Endodermal cell (in vitro differentiated cells): Measurements from ENCODE around the gene POLE4. TPM values are rescaled to one million over a fixed set of nuclear protein-coding genes. Genes with fewer than 3 reads are reported as not detected.
A peak's percentile ranks its signal among the peaks of the same experiment; 100 is the strongest.

Source experiments
- DNase-seq: peaks from one replicate; pipeline ENCODE4 v3.0.0-alpha.2; 2017
- H3K27ac ChIP-seq: 2 replicates; pipeline ENCODE4 v1.5.1; 2013; ENCODE audit warnings: mild to moderate bottlenecking, low read depth, low read length, moderate library complexity
- H3K27me3 ChIP-seq: 2 replicates; pipeline ENCODE4 v1.6.1; 2013; ENCODE audit warnings: mild to moderate bottlenecking, low read length, moderate library complexity; ENCODE audit not compliant: insufficient read depth, control insufficient read depth, poor library complexity, severe bottlenecking
- H3K36me3 ChIP-seq: 2 replicates; pipeline ENCODE4 v1.7.0; 2013; ENCODE audit warnings: mild to moderate bottlenecking, low read length, moderate library complexity; ENCODE audit not compliant: control insufficient read depth, insufficient read depth
- H3K4me1 ChIP-seq: one replicate; pipeline ENCODE4 v1.7.0; 2013; ENCODE audit warnings: low read length; ENCODE audit not compliant: control insufficient read depth, insufficient read depth
- H3K4me3 ChIP-seq: 2 replicates; pipeline ENCODE4 v1.5.1; 2013; ENCODE audit warnings: mild to moderate bottlenecking, low read length, moderate library complexity
- H3K9ac ChIP-seq: 2 replicates; pipeline ENCODE4 v1.6.1; 2013; ENCODE audit warnings: mild to moderate bottlenecking, low read length, moderate library complexity; ENCODE audit not compliant: poor library complexity, severe bottlenecking; ENCODE audit errors: extremely low read depth
- H3K9me3 ChIP-seq: 2 replicates; pipeline ENCODE4 v1.6.1; 2013; ENCODE audit warnings: mild to moderate bottlenecking, low read length, moderate library complexity; ENCODE audit not compliant: control insufficient read depth
- H3K27ac Mint-ChIP-seq: 2 replicates; pipeline ENCODE4 v1.8.0; 2020; ENCODE audit warnings: mixed read lengths
- H3K27me3 Mint-ChIP-seq: 2 replicates; pipeline ENCODE4 v1.8.0; 2021; ENCODE audit warnings: mild to moderate bottlenecking, mixed read lengths; ENCODE audit not compliant: insufficient read depth
- H3K36me3 Mint-ChIP-seq: 2 replicates; pipeline ENCODE4 v1.8.0; 2020; ENCODE audit warnings: low read depth, mixed read lengths
- H3K4me1 Mint-ChIP-seq: 2 replicates; pipeline ENCODE4 v1.8.0; 2020; ENCODE audit warnings: mixed read lengths
- H3K4me3 Mint-ChIP-seq: 2 replicates; pipeline ENCODE4 v1.8.0; 2020; ENCODE audit warnings: mild to moderate bottlenecking, moderate library complexity, mixed read lengths
- H3K9me3 Mint-ChIP-seq: 2 replicates; pipeline ENCODE4 v1.8.0; 2020; ENCODE audit warnings: mild to moderate bottlenecking, mixed read lengths
- CTCF ChIP-seq: fragments of 200-600 bp; sonication (generic); conservative IDR thresholded peaks from 2 replicates; pipeline ENCODE4 v1.5.0; 2021; ENCODE audit warnings: antibody characterized with exemption, mild to moderate bottlenecking
- WGBS, 2 experiments: methylation state at CpG; one replicate each; pipeline versions ENCODE4 v1.1.5 to v1.1.7; 2013; ENCODE audit warnings: missing lambda C conversion rate in 2 of 2, mixed read lengths in 1 of 2; ENCODE audit not compliant: insufficient coverage in 1 of 2, insufficient read length in 1 of 2; 5-methylcytosine and 5-hydroxymethylcytosine counted together
- total RNA-seq, 2 donors: library from RNA; stranded (reverse); fragmentation: NEBNext Ultra II Directional in 1 of 2; extraction: Animal tissue kit (Norgen Biotek cat#: 25700) in 1 of 2; gene quantifications; 2 replicates in 1 of 2; 3 replicates in 1 of 2; pipeline ENCODE4 v1.2.1, GENCODE V29; 2021

POLE4 gene
- total RNA-seq, 2 donors from 2014 or later, result 38.4 to 40.9 TPM

GRCh38 chr2:74953796-74954499 is 4.5 kb upstream of the POLE4 start:
- no peak for TF ChIP-seq CTCF
- Histone ChIP-seq H3K4me3 (no peak overlapping the region), H3K9ac (no peak overlapping the region), H3K36me3 (no peaks in the 10 kb centered on the region), H3K27me3 (no peaks in the 10 kb centered on the region), H3K9me3 (peaks cover 7% of the 10 kb centered on the region), H3K27ac (no peak overlapping the region), H3K4me1 (no peaks in the 10 kb centered on the region)
- H3K9me3 Mint-ChIP-seq, result peaks cover 41% of the 10 kb centered on the region
- H3K27me3 Mint-ChIP-seq, result peaks cover 23% of the 10 kb centered on the region
- no peak overlapping the region for H3K4me3 Mint-ChIP-seq
- peaks cover 20% of the 10 kb centered on the region for H3K36me3 Mint-ChIP-seq
- no peaks in the 10 kb centered on the region for H3K4me1 Mint-ChIP-seq
- 89 to 91% methylated on average over 9 to 10 of the region's 10 CpGs for WGBS, 2 experiments
- H3K27ac Mint-ChIP-seq, result no peak overlapping the region
- no peak for DNase-seq

DNA sequence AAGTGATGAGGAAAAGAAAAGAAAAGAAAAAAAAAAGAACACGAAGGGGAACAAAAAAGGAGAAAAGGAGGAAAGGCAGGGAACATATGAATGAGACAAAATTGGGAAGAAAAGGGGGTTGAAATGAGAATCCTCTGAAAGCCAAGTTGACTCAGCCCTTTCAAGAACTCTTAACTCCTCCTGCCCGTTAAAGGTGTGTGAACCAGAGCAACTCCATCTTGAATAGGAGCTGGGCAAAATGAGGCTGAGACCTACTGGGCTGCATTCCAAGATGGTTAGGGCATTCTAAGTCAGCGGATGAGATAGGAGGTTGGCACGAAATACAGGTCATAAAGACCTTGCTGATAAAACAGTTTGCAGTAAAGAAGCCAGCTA is 4.0 kb upstream of the POLE4 start:
- H3K9me3 ChIP-seq, result peaks cover 13% of the 10 kb centered on the region
- 97 to 100% methylated on average over 3 to 4 of the region's 4 CpGs for WGBS, 2 experiments
- peaks cover 42% of the 10 kb centered on the region for H3K9me3 Mint-ChIP-seq
- no peaks in the 10 kb centered on the region for H3K4me1 Mint-ChIP-seq
- H3K4me3 Mint-ChIP-seq, result no peak overlapping the region
- no peaks in the 10 kb centered on the region for H3K36me3 ChIP-seq
- no peak overlapping the region for H3K4me3 ChIP-seq
- no peak overlapping the region for H3K9ac ChIP-seq
- H3K36me3 Mint-ChIP-seq, result peaks cover 26% of the 10 kb centered on the region
- peaks cover 23% of the 10 kb centered on the region for H3K27me3 Mint-ChIP-seq
- H3K27me3 ChIP-seq, result no peaks in the 10 kb centered on the region
- TF ChIP-seq CTCF, result no peak
- no peak overlapping the region for H3K27ac ChIP-seq
- H3K4me1 ChIP-seq, result no peaks in the 10 kb centered on the region
- no peak overlapping the region for H3K27ac Mint-ChIP-seq
- no peak for DNase-seq

- no peaks in the 10 kb centered on the region for H3K4me1 ChIP-seq
- H3K9me3 ChIP-seq, result peaks cover 14% of the 10 kb centered on the region
- no peak overlapping the region for H3K9ac ChIP-seq
- Mint-ChIP-seq H3K9me3 (peaks cover 24% of the 10 kb centered on the region), H3K4me1 (no peaks in the 10 kb centered on the region), H3K36me3 (peaks cover 31% of the 10 kb centered on the region), H3K27me3 (peaks cover 25% of the 10 kb centered on the region), H3K27ac (no peak overlapping the region), H3K4me3 (peak overlapping the region; percentile 63)
- DNase-seq, result no peak
- H3K27me3 ChIP-seq, result no peaks in the 10 kb centered on the region
- no peak for TF ChIP-seq CTCF
- H3K27ac ChIP-seq, result no peak overlapping the region
- H3K36me3 ChIP-seq, result no peaks in the 10 kb centered on the region
- H3K4me3 ChIP-seq, result peak overlapping the region; percentile 74
- 86 to 100% methylated on average over 3 of the region's 4 CpGs for WGBS, 2 experiments
These were observed 563 bp upstream of the POLE4 start for GRCh38 chr2:74957886-74958273.
